ENCODE measurements around the gene FBXO28. TPM values are rescaled to one million over a fixed set of nuclear protein-coding genes. Genes with fewer than 3 reads are reported as not detected.

FBXO28 gene
- total and polyA plus RNA-seq, 10 of the 15 experiments (the other 5 are each of a cell fraction or from before 2014, with no cell fraction given): 4.3 to 23.2 (median 18.4) TPM

DNA sequence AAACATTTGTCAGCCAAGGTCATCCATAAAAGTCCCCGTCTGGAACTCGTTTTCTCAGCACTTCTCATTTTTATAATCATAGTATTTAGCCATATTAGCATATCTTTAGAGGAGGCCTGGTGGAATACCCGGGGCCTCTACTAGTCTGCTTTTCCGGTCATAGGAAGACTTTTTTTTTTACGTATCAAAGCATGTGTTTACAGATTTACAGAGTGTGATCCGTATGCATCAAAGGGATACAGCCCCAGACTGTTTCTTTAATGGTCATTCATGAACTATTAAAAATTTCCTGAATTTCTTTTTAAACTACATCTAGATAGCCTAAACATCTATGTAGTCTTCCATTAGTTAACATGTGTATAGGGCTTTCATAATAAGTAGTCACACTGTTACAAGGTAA lies 45.6 kb downstream of the FBXO28 start:
- ChIA-PET SMC1A (ENCODE audit: uncharacterized antibody, unreplicated experiment) (interaction anchor here (0.8 to 1.9 kb wide), 5 partner anchors 20 to 298 kb away, joined by 3 to 7 read pairs (median 3); no protein-coding TSS in a partner anchor), POLR2A (interaction anchor here (0.7 kb wide), 1 partner anchor 51 kb away, joined by 3 read pairs; no protein-coding TSS in a partner anchor), CTCF (interaction anchor here (1.4 kb wide), 1 partner anchor 9 kb away, joined by 8 read pairs; no protein-coding TSS in a partner anchor), RAD21 (ENCODE audit: unreplicated experiment) (interaction anchor here (0.6 kb wide), 1 partner anchor 215 kb away, joined by 3 read pairs; no protein-coding TSS in a partner anchor)
- peaks cover 1 to 2% of the 10 kb centered on the region in 2 experiments; a peak in 2 of 4 replicates for H3K36me3 ChIP-seq (ENCODE audit: control insufficient read depth in 2 of 2, insufficient read depth in 2 of 2, low read length in 1 of 2)
- DNase-seq (ENCODE audit: low read depth, low spot score) (no peak), FAIRE-seq (no peak), ATAC-seq (no peak)
- BruUV-seq (replicated peaks): no TSS peak
- H4K20me1 ChIP-seq (ENCODE audit: control insufficient read depth, insufficient read depth): no peaks in the 10 kb centered on the region
- H2AFZ ChIP-seq (ENCODE audit: control insufficient read depth, low read depth, low read length): no peak overlapping the region
- H3K79me2 ChIP-seq (ENCODE audit: control insufficient read depth, insufficient read depth, low read length): no peaks in the 10 kb centered on the region
- no peak overlapping the region for H3K4me3 ChIP-seq
- no peak overlapping the region for H3K27ac ChIP-seq (ENCODE audit: control insufficient read depth, insufficient read depth)
- TF ChIP-seq SREBF1 (IDR thresholded peaks at IDR 0.05; ENCODE audit: low read length): no peak
- TF ChIP-seq TCF12 (IDR thresholded peaks at IDR 0.05; ENCODE audit: low read depth, low read length): no peak
- intact Hi-C loops (cut with micrococcal nuclease; ENCODE audit: unreplicated experiment) (no loop called here), in situ Hi-C loops (cut with MboI) (no loop called here)
- H3K9me3 ChIP-seq (replicated peaks; ENCODE audit: control insufficient read depth, insufficient read depth, low read length): no peaks in the 10 kb centered on the region
- no peak overlapping the region for H3K9ac ChIP-seq (ENCODE audit: control insufficient read depth, insufficient read depth, low read length)
- H3K27me3 ChIP-seq (replicated peaks in 1 of 2; ENCODE audit: control insufficient read depth in 2 of 2, insufficient read depth in 2 of 2, low read length in 1 of 2): no peaks in the 10 kb centered on the region
- H3K4me1 ChIP-seq (ENCODE audit: control insufficient read depth, insufficient read depth, low read length): no peaks in the 10 kb centered on the region
- H3K4me2 ChIP-seq (ENCODE audit: control insufficient read depth, insufficient read depth): no peak overlapping the region
- WGBS (ENCODE audit: insufficient coverage, insufficient replicate concordance, low lambda C conversion rate, missing lambda C conversion rate): 72% methylated on average over 6 of the region's 6 CpGs

DNA sequence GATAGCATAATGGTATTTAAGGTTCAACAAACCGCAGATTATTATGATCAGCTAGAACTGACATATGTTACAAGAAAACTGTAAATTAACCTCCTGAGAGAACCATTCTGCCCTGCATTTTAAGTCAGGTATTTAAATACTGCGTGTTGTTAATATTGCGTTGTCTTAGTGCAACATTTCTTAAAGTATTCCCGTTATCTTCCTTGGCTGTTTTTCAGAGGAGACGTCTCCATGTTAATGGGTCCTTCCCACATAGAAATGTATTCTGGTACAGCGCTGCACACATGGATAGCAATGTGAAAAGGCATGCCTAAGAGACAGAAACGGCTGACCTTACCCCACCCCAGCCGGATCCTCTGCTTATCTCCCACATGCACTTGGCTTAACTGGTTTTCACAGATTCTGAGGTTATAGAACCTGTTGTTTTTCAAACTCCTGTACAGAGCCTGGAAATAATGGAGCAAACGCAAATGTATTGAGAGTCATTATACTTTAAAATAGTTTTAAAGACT lies 46.3 kb downstream of the FBXO28 start:
- peaks cover 1 to 2% of the 10 kb centered on the region in 2 experiments; a peak in 2 of 4 replicates for H3K36me3 ChIP-seq (ENCODE audit: control insufficient read depth in 2 of 2, insufficient read depth in 2 of 2, low read length in 1 of 2)
- RAD21 ChIA-PET (ENCODE audit: unreplicated experiment): interaction anchor here (0.6 kb wide), 1 partner anchor 216 kb away, joined by 3 read pairs; no protein-coding TSS in a partner anchor
- FAIRE-seq (no peak), ATAC-seq (no peak), DNase-seq (ENCODE audit: low read depth, low spot score) (no peak)
- H3K27me3 ChIP-seq (replicated peaks in 1 of 2; ENCODE audit: control insufficient read depth in 2 of 2, insufficient read depth in 2 of 2, low read length in 1 of 2): no peaks in the 10 kb centered on the region
- TF ChIP-seq NR2C2 (IDR thresholded peaks at IDR 0.05; ENCODE audit: borderline replicate concordance, control insufficient read depth, insufficient read length, low read depth) (no peak), SMC3 (IDR thresholded peaks at IDR 0.05; ENCODE audit: borderline replicate concordance, low read length) (no peak)
- no peak overlapping the region for H2AFZ ChIP-seq (ENCODE audit: control insufficient read depth, low read depth, low read length)
- CTCF ChIA-PET: interaction anchor here (1.0 kb wide), 1 partner anchor 8 kb away, joined by 3 read pairs; no protein-coding TSS in a partner anchor
- intact Hi-C loops (cut with micrococcal nuclease; ENCODE audit: unreplicated experiment) (no loop called here), in situ Hi-C loops (cut with MboI) (no loop called here)
- POLR2A ChIA-PET: interaction anchor here (0.6 kb wide), 1 partner anchor 148 kb away, joined by 6 read pairs; no protein-coding TSS in a partner anchor
- no peak overlapping the region for H3K4me2 ChIP-seq (ENCODE audit: control insufficient read depth, insufficient read depth)
- 99% methylated on average over 9 of the region's 9 CpGs for WGBS (ENCODE audit: insufficient coverage, insufficient replicate concordance, low lambda C conversion rate, missing lambda C conversion rate)
- H3K9ac ChIP-seq (ENCODE audit: control insufficient read depth, insufficient read depth, low read length): no peak overlapping the region
- H4K20me1 ChIP-seq (ENCODE audit: control insufficient read depth, insufficient read depth): no peaks in the 10 kb centered on the region
- H3K4me3 ChIP-seq: no peak overlapping the region
- no peak overlapping the region for H3K27ac ChIP-seq (ENCODE audit: control insufficient read depth, insufficient read depth)
- no TSS peak for BruUV-seq (replicated peaks)
- H3K9me3 ChIP-seq (replicated peaks; ENCODE audit: control insufficient read depth, insufficient read depth, low read length): no peaks in the 10 kb centered on the region
- H3K4me1 ChIP-seq (ENCODE audit: control insufficient read depth, insufficient read depth, low read length): no peaks in the 10 kb centered on the region
- H3K79me2 ChIP-seq (ENCODE audit: control insufficient read depth, insufficient read depth, low read length): no peaks in the 10 kb centered on the region
- SMC1A ChIA-PET (ENCODE audit: uncharacterized antibody, unreplicated experiment): interaction anchor here (0.8 to 1.9 kb wide), 2 partner anchors 19 to 25 kb away, joined by 3 to 7 read pairs; no protein-coding TSS in a partner anchor
